Testis (tissue), 2 donors: ENCODE measurements around the gene ORC1.

ENCODE experiments used
- CTCF ChIP-seq, 3 experiments: fragments of 450-650 bp in 2 of 3; fragments of 200-600 bp in 1 of 3; sonication (generic) in 1 of 3; IDR thresholded peaks; one replicate each; pipeline ENCODE4 v1.5.1; 2016 to 2019; ENCODE audit warnings: antibody characterized with exemption in 3 of 3, mild to moderate bottlenecking in 2 of 3, moderate library complexity in 1 of 3
- POLR2A ChIP-seq: fragments of 450-650 bp; IDR thresholded peaks from one replicate; pipeline ENCODE4 v1.6.1; 2017; ENCODE audit warnings: antibody characterized with exemption, mild to moderate bottlenecking, moderate library complexity

GRCh38 chr1:52435211-52435610 is 31.0 kb upstream of the ORC1 start:
- TF ChIP-seq CTCF (IDR thresholded peaks at IDR 0.05) (no peak), POLR2A (no peak)
